ENCODE results near the gene MBP. TPM values are rescaled to one million over a fixed set of nuclear protein-coding genes. Genes with fewer than 3 reads are reported as not detected.

MBP gene
- total and polyA plus RNA-seq, 2 of the 13 experiments (the other 11 are each of a cell fraction or from before 2014, with no cell fraction given), result 5.0 to 8.5 TPM

DNA sequence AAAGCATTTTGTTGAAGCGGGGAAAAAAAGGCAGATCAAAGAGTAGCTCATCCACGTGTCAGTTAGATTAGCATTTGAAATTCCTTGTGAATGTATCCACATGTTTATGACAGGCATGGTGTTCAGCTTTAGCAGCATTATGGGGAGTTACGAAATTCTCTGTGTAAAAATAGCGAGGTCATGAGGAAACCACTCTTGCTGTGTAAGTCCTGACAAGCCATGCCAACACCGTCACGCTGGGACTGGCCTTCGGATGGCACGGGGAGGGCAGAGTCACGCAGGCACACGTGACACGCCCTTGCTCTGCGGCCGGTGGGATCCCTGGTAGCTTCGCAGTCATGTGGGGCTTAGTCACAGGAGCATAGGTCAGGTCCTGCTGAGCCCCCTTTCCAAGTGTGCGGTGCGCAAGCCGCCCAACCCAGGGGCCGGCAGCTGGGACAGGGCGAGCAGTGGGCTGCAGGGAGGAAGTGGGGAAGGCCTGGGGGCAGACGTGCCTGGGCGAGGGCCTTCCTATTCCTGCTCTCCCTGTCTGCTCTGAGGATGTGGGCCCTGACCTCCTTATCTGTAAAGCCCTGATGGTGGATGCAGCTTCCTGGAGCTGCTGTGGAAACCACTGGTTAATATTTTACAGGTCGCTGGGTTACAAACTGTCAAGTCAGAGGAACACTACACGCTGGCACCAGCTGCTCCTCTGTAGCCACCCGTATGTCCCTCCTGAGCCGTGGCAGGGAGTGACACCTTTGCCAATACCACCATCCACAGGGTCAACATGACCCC is 18.0 kb downstream of the MBP start (continued):
- TF ChIP-seq, protein P1, sequence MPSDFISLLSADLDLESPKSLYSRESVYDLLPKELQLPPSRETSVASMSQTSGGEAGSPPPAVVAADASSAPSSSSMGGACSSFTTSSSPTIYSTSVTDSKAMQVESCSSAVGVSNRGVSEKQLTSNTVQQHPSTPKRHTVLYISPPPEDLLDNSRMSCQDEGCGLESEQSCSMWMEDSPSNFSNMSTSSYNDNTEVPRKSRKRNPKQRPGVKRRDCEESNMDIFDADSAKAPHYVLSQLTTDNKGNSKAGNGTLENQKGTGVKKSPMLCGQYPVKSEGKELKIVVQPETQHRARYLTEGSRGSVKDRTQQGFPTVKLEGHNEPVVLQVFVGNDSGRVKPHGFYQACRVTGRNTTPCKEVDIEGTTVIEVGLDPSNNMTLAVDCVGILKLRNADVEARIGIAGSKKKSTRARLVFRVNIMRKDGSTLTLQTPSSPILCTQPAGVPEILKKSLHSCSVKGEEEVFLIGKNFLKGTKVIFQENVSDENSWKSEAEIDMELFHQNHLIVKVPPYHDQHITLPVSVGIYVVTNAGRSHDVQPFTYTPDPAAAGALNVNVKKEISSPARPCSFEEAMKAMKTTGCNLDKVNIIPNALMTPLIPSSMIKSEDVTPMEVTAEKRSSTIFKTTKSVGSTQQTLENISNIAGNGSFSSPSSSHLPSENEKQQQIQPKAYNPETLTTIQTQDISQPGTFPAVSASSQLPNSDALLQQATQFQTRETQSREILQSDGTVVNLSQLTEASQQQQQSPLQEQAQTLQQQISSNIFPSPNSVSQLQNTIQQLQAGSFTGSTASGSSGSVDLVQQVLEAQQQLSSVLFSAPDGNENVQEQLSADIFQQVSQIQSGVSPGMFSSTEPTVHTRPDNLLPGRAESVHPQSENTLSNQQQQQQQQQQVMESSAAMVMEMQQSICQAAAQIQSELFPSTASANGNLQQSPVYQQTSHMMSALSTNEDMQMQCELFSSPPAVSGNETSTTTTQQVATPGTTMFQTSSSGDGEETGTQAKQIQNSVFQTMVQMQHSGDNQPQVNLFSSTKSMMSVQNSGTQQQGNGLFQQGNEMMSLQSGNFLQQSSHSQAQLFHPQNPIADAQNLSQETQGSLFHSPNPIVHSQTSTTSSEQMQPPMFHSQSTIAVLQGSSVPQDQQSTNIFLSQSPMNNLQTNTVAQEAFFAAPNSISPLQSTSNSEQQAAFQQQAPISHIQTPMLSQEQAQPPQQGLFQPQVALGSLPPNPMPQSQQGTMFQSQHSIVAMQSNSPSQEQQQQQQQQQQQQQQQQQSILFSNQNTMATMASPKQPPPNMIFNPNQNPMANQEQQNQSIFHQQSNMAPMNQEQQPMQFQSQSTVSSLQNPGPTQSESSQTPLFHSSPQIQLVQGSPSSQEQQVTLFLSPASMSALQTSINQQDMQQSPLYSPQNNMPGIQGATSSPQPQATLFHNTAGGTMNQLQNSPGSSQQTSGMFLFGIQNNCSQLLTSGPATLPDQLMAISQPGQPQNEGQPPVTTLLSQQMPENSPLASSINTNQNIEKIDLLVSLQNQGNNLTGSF (CRISPR knock-in tag; IDR thresholded peaks at IDR 0.05), result 0 out of 2 replicates have a peak, but pooled peaks have one; percentile 27
- TF ChIP-seq ZSCAN9 (CRISPR knock-in tag; IDR thresholded peaks at IDR 0.05; ENCODE audit: borderline replicate concordance) (0 out of 2 replicates have a peak, but pooled peaks have one; percentile 15), U2AF2 (IDR thresholded peaks at IDR 0.05; ENCODE audit: low read depth, low read length) (no peak), IKZF4 (CRISPR knock-in tag; IDR thresholded peaks at IDR 0.05; ENCODE audit: borderline replicate concordance, low read depth, not compliant biosample characterization) (no peak), ZNF562 (CRISPR knock-in tag; IDR thresholded peaks at IDR 0.05; ENCODE audit: borderline replicate concordance) (no peak), ZBTB3 (CRISPR knock-in tag; IDR thresholded peaks at IDR 0.05; ENCODE audit: borderline replicate concordance, low read depth) (no peak), PRPF4 (IDR thresholded peaks at IDR 0.05; ENCODE audit: low read depth, low read length, poor library complexity, severe bottlenecking) (no peak), NR2C2 (CRISPR knock-in tag; IDR thresholded peaks at IDR 0.05; ENCODE audit: borderline replicate concordance) (peak; percentile 31; the same call in 1 of the 2 replicates), ZFAT (CRISPR knock-in tag; conservative IDR thresholded peaks at IDR 0.05) (no peak)
- TF ChIP-seq, protein P2, sequence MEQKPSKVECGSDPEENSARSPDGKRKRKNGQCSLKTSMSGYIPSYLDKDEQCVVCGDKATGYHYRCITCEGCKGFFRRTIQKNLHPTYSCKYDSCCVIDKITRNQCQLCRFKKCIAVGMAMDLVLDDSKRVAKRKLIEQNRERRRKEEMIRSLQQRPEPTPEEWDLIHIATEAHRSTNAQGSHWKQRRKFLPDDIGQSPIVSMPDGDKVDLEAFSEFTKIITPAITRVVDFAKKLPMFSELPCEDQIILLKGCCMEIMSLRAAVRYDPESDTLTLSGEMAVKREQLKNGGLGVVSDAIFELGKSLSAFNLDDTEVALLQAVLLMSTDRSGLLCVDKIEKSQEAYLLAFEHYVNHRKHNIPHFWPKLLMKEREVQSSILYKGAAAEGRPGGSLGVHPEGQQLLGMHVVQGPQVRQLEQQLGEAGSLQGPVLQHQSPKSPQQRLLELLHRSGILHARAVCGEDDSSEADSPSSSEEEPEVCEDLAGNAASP (CRISPR knock-in tag; IDR thresholded peaks at IDR 0.05; ENCODE audit: borderline replicate concordance), result peak; percentile 60; the same call in 1 of the 2 replicates
- TF ChIP-seq, protein P3, sequence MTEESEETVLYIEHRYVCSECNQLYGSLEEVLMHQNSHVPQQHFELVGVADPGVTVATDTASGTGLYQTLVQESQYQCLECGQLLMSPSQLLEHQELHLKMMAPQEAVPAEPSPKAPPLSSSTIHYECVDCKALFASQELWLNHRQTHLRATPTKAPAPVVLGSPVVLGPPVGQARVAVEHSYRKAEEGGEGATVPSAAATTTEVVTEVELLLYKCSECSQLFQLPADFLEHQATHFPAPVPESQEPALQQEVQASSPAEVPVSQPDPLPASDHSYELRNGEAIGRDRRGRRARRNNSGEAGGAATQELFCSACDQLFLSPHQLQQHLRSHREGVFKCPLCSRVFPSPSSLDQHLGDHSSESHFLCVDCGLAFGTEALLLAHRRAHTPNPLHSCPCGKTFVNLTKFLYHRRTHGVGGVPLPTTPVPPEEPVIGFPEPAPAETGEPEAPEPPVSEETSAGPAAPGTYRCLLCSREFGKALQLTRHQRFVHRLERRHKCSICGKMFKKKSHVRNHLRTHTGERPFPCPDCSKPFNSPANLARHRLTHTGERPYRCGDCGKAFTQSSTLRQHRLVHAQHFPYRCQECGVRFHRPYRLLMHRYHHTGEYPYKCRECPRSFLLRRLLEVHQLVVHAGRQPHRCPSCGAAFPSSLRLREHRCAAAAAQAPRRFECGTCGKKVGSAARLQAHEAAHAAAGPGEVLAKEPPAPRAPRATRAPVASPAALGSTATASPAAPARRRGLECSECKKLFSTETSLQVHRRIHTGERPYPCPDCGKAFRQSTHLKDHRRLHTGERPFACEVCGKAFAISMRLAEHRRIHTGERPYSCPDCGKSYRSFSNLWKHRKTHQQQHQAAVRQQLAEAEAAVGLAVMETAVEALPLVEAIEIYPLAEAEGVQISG (CRISPR knock-in tag; IDR thresholded peaks at IDR 0.05), result peak; percentile 43; the same call in 1 of the 2 replicates
- TF ChIP-seq, protein P4, sequence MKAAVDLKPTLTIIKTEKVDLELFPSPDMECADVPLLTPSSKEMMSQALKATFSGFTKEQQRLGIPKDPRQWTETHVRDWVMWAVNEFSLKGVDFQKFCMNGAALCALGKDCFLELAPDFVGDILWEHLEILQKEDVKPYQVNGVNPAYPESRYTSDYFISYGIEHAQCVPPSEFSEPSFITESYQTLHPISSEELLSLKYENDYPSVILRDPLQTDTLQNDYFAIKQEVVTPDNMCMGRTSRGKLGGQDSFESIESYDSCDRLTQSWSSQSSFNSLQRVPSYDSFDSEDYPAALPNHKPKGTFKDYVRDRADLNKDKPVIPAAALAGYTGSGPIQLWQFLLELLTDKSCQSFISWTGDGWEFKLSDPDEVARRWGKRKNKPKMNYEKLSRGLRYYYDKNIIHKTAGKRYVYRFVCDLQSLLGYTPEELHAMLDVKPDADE (CRISPR knock-in tag; IDR thresholded peaks at IDR 0.05), result no peak
- TF ChIP-seq, protein P5, sequence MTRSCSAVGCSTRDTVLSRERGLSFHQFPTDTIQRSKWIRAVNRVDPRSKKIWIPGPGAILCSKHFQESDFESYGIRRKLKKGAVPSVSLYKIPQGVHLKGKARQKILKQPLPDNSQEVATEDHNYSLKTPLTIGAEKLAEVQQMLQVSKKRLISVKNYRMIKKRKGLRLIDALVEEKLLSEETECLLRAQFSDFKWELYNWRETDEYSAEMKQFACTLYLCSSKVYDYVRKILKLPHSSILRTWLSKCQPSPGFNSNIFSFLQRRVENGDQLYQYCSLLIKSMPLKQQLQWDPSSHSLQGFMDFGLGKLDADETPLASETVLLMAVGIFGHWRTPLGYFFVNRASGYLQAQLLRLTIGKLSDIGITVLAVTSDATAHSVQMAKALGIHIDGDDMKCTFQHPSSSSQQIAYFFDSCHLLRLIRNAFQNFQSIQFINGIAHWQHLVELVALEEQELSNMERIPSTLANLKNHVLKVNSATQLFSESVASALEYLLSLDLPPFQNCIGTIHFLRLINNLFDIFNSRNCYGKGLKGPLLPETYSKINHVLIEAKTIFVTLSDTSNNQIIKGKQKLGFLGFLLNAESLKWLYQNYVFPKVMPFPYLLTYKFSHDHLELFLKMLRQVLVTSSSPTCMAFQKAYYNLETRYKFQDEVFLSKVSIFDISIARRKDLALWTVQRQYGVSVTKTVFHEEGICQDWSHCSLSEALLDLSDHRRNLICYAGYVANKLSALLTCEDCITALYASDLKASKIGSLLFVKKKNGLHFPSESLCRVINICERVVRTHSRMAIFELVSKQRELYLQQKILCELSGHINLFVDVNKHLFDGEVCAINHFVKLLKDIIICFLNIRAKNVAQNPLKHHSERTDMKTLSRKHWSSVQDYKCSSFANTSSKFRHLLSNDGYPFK (CRISPR knock-in tag; IDR thresholded peaks at IDR 0.05; ENCODE audit: borderline replicate concordance), result peak; percentile 63; the same call in 1 of the 2 replicates

Measured in HepG2 (cell line).